ENCODE data around the gene NAP1L1. TPM values are rescaled to one million over a fixed set of nuclear protein-coding genes. Genes with fewer than 3 reads are reported as not detected.

The NAP1L1 gene
- total RNA-seq, result 269 and 399 TPM in 2 replicates

DNA sequence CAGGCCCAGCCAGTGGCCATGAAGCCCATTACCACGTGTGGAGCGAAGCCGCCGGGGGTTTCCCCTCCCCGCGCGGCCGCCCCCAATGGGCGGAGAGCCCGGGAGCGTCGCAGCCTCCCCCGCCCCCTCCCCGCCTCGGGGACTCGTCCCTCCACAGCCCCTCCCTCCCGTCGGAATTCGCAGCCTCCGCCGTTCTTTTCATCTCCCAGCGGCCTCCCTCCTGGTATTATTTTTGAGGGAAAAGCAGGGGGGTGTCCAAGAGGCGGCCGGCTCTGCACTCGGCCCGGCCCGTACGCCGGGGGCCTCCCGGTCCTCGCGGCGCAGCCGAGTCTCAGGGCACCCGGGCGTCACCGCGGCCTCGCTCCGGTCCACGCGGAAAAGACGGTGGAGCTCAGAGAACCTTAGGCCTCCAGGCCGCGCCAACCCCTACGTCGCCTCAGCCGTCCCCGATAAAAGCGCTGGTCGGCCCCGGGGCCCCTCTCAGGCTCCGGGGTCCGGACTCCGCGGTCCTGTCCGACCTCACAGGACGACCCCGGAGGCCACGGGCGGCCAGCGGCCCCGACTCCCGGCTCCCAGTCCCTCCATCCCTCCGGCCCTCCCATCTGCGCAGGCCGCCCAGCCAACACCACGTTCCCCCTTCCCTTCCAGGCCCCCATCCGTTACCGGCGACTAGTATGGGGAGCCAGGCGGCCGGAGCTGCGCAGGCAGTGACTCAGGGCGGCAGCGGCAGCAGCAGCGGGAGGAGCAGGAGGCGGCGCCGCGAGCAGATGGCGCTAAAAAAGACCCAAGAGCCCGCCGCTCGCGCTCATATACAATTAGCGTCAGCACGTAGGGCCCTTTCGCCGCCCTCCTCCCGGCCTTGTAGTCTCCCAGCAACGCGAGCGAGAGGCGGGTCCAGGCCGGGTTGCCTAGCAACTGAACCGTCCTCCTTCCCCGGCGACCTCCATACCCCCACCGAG lies at the start of gene NAP1L1:
Gene NAP1L1 (minus strand): TSS at position 782 of the 959 bp plus-strand sequence. CDS start 10,466 bp downstream, outside the sequence.

GRCh38 chr12:76031414-76032042 lies 53.0 kb downstream of the NAP1L1 start, which contains the start of gene PHLDA1:
PHLDA1 (minus strand) TSS chr12:76031776.

Other genes with a start within 250 kb of the NAP1L1 start
- 26.7 and 31.5 TPM in 2 replicates for gene PHLDA1, start 52.9 kb downstream of the NAP1L1 start, total RNA-seq

Measured in endothelial cell of coronary artery (primary cell).